Heart right ventricle (tissue), 16 donors: ENCODE measurements around the gene POP4. TPM values are rescaled to one million over a fixed set of nuclear protein-coding genes. Genes with fewer than 3 reads are reported as not detected.

Source experiments
- ATAC-seq, 8 donors: fragments of 200-7000 bp; cut with Tn5 transposase; one replicate each; pipeline ENCODE4 v1.9.1; 2020; ENCODE audit warnings: mild to moderate bottlenecking in 8 of 8, moderate library complexity in 8 of 8, moderate number of reproducible peaks in 1 of 8
- DNase-seq, 2 donors: peaks; one replicate each; pipeline ENCODE4 v3.0.0-alpha.2; 2020
- H3K27ac ChIP-seq, 10 donors: fragments of 200-600 bp; sonication (generic) in 2 of 10; one replicate each; pipeline versions ENCODE4 v1.5.0 to v1.8.0; 2020 to 2022; ENCODE audit warnings: mild to moderate bottlenecking in 3 of 10
- H3K27me3 ChIP-seq, 7 donors: fragments of 200-600 bp; one replicate each; pipeline ENCODE4 v1.8.0; 2021 to 2022; ENCODE audit warnings: mild to moderate bottlenecking in 2 of 7
- H3K36me3 ChIP-seq, 9 donors: fragments of 200-600 bp; sonication (generic) in 1 of 9; one replicate each; pipeline versions ENCODE4 v1.5.0 to v1.8.0; 2020 to 2022; ENCODE audit warnings: mild to moderate bottlenecking in 2 of 9
- H3K4me1 ChIP-seq, 9 donors: fragments of 200-600 bp; sonication (generic) in 1 of 9; one replicate each; pipeline versions ENCODE4 v1.5.0 to v1.8.0; 2020 to 2022; ENCODE audit warnings: mild to moderate bottlenecking in 4 of 9
- H3K4me3 ChIP-seq, 10 donors: fragments of 200-600 bp; sonication (generic) in 2 of 10; one replicate each; pipeline versions ENCODE4 v1.5.0 to v1.8.0; 2020 to 2022; ENCODE audit warnings: mild to moderate bottlenecking in 7 of 10, moderate library complexity in 2 of 10
- H3K9me3 ChIP-seq, 11 donors: fragments of 200-600 bp in 10 of 11; sonication (generic) in 2 of 11; one replicate each; pipeline versions ENCODE4 v1.5.0 to v1.8.0; 2013 to 2022; ENCODE audit warnings: mild to moderate bottlenecking in 2 of 11, control low read depth in 1 of 11, moderate library complexity in 1 of 11
- CTCF ChIP-seq, 9 donors: fragments of 200-600 bp; sonication (generic) in 2 of 9; IDR thresholded peaks; one replicate each; pipeline versions ENCODE4 v1.5.0 to v1.8.0; 2021 to 2022; ENCODE audit warnings: antibody characterized with exemption in 9 of 9, mild to moderate bottlenecking in 5 of 9, moderate library complexity in 1 of 9
- WGBS, 2 donors: extraction: QIAGEN DNeasy Blood & Tissue Kit; methylation state at CpG; one replicate each; pipeline ENCODE4 v1.1.7; 2013; ENCODE audit warnings: inconsistent platforms in 1 of 2; 5-methylcytosine and 5-hydroxymethylcytosine counted together
- intact Hi-C, 10 donors: fragments of 100-400 bp; cut with DNase I; formaldehyde crosslinking; loops; one replicate each; pipeline versions ENCODE4 v1.11.1 to v1.14.2; 2022
- polyA plus RNA-seq, 2 donors: library from polyadenylated mRNA; stranded (reverse); fragments of 200-250 nt; gene quantifications; one replicate each; pipeline ENCODE4 v1.2.3, GENCODE V29; 2013
- total RNA-seq, 10 donors: library from RNA; stranded (reverse); fragmentation: NEBNext Ultra II Directional in 3 of 10; extraction: Animal tissue kit (Norgen Biotek cat#: 25700) in 3 of 10; gene quantifications; one replicate each; pipeline versions ENCODE4 v1.2.1 to v1.2.4, GENCODE V29; 2021 to 2023
- donor health status: Arrhythmogenic right ventricular cardiomyopathy.
- donor health status: ischemic (EF 13 %, LVEDD 7.1; RV severe dilation, severe dysfunction).
- donor health status: healthy with polysubstance abuse.
- donor health status: DM: no; HTN: yes; CAD: no.
- donor health status: DM: no; HTN: no; CAD: no.
- donor health status: ischemic (EF 25% LVEDD 6.9; RV normal size, moderate dysfunction).
- donor health status: ischemic (EF 25% LVEDD 5.7; RV mildly dilated, moderate dysfunction).
- donor health status: healthy.
- donor health status: DM: yes; HTN: yes; CAD: no.
- donor health status: Ischemic cardiomyopathy.
- donor health status: ischemic (EF 35%, LVEDD 5.7; RV mildly dilated, moderate dysfunction).
- donor health status: nonischemic (EF 11% LVEDD 7.7; RV severe dilation, severe dysfunction).
- donor health status: DM: yes; HTN: yes; CAD: no.
- donor health status: PGD.
- donor health status: ischemic (EF 29% LVEDD 5.4; RV normal size, mild dysfunction).
- donor health status: nonischemic (EF 23%, LVEDD 6.1; RV moderate dilation, normal function).

Gene POP4
- total and polyA plus RNA-seq, 12 donors, result 46.6 to 108 (median 51.7) TPM

- TF ChIP-seq CTCF (IDR thresholded peaks at IDR 0.05), result no peak
- ATAC-seq (no peak), DNase-seq (no peak)
- H3K9me3 ChIP-seq, result peaks cover 0 to 6% (median 3%) of the 10 kb centered on the region in 11 donors
- no peak overlapping the region for H3K4me3 ChIP-seq
- no peaks in the 10 kb centered on the region for H3K4me1 ChIP-seq
- H3K27ac ChIP-seq, result no peak overlapping the region
- H3K36me3 ChIP-seq, result no peaks in the 10 kb centered on the region
- peaks cover 0 to 38% (median 29%) of the 10 kb centered on the region in 7 donors for H3K27me3 ChIP-seq
- intact Hi-C loops, result no loop called here
- 80 to 83% methylated on average over 19 of the region's 19 CpGs for WGBS, 2 donors
Observed at GRCh38 chr19:29565171-29565570, 40.9 kb upstream of the POP4 start.

- no peaks in the 10 kb centered on the region for H3K9me3 ChIP-seq
- peaks cover 0 to 46% (median 38%) of the 10 kb centered on the region in 7 donors for H3K27me3 ChIP-seq
- no peaks in the 10 kb centered on the region for H3K4me1 ChIP-seq
- H3K27ac ChIP-seq, result no peak overlapping the region
- no peaks in the 10 kb centered on the region for H3K36me3 ChIP-seq
- no peak for TF ChIP-seq CTCF (IDR thresholded peaks at IDR 0.05)
- 92 to 97% methylated on average over 3 of the region's 3 CpGs for whole genome bisulfite sequencing, 2 donors
- DNase-seq, result no peak
- intact Hi-C loops, result no loop called here
- no peak for ATAC-seq
- no peak overlapping the region for H3K4me3 ChIP-seq
Observed at GRCh38 chr19:29566496-29567054, 39.5 kb upstream of the POP4 start.

DNA sequence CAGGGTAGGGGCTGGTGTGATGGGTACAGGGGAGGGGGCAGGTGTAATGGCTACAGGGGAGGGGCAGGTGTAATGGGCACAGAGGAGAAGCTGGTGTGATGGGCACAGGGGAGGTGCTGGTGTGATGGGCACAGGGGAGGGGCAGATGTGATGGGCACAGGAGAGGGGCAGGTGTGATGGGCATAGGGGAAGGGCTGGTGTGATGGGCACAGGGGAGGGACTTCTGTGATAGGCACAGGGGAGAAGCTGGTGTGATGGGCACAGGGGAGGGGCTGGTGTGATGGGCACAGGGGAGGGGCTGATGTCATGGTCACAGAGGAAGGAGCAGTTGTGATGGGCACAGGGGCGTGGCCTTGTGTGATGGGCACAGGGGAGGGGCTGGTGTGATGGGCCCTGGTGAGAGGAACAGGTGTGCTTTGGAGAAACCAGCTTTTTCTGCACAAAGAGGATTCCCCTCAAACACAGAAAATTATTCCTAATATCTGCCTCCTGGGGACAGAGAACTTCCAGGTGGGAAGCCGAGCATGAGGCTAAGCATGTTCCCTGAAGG is 38.6 kb upstream of the POP4 start:
- 70 to 84% methylated on average over 2 of the region's 2 CpGs for WGBS, 2 donors
- H3K4me1 ChIP-seq, result no peaks in the 10 kb centered on the region
- no peaks in the 10 kb centered on the region for H3K9me3 ChIP-seq
- H3K27me3 ChIP-seq, result peaks cover 0 to 54% (median 40%) of the 10 kb centered on the region in 7 donors
- H3K36me3 ChIP-seq, result no peaks in the 10 kb centered on the region
- no peak for ATAC-seq
- intact Hi-C loops, result no loop called here
- H3K27ac ChIP-seq, result no peak overlapping the region
- no peak for TF ChIP-seq CTCF (IDR thresholded peaks at IDR 0.05)
- H3K4me3 ChIP-seq, result no peak overlapping the region
- no peak for DNase-seq

DNA sequence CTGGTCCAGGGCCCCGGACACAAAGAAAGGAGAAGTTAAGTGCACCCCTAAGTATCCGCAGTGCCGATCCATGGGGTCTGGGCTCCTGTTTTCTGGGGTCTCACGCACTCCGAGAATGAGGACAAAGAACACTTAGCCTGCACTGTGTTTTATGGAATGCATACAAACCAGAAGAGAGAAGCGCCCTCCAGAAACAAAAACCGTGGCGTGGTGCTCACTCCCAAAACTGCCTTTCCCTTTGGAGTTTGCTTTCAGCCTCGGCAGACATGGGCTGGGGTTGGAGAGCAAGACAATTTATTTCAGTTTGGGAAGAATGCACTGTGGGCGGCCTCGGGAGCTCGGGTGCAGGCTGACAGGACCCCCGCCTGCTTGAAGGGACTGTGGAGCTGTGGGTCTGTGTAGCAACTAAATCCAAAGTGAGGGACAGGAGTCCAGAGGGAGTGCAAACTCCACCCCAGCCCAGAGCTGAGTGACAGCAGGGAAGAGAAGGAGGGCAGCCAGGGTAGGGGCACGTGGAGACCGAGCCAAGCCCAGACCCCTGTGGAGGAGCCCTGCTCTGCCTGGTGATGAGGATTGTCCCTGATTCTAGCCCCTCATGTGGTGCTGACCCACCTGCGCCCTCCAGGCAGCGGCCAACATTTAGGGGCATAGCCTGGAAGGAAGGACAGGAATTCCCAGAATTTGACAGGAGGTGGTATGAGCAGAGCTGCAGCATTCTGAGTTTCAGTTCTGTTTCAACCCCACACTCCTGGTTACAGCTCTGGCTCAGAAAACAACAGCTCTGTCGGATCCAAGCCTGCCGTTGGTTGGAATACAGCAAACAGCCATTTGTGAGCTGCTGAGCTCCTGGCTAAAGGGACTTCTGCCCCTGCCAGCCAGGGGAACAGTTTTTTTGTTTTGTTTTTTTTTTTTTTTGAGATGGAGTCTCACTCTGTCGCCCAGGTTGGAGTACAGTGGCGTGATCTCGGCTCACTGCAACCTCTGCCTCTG is 37.8 kb upstream of the POP4 start:
- H3K4me1 ChIP-seq, result no peaks in the 10 kb centered on the region
- no peaks in the 10 kb centered on the region for H3K9me3 ChIP-seq
- DNase-seq (no peak), ATAC-seq (no peak)
- 66 to 73% methylated on average over 22 of the region's 22 CpGs for WGBS, 2 donors
- H3K36me3 ChIP-seq, result no peaks in the 10 kb centered on the region
- intact Hi-C loops, result no loop called here
- no peak overlapping the region for H3K27ac ChIP-seq
- no peak overlapping the region for H3K4me3 ChIP-seq
- no peak for TF ChIP-seq CTCF (IDR thresholded peaks at IDR 0.05)
- H3K27me3 ChIP-seq, result peaks cover 0 to 63% (median 43%) of the 10 kb centered on the region in 7 donors
